CD14-positive monocyte (primary cell): Measurements from ENCODE around the gene DACT2. TPM values are rescaled to one million over a fixed set of nuclear protein-coding genes. Genes with fewer than 3 reads are reported as not detected.
A peak's percentile ranks its signal among the peaks of the same experiment; 100 is the strongest.

ENCODE experiments used
- DNase-seq, 3 donors: peaks; one replicate each; pipeline ENCODE4 v3.0.0-alpha.2; 2011 to 2022
- H2AFZ ChIP-seq: 2 replicates; pipeline ENCODE4 v1.6.0; 2012; ENCODE audit warnings: mild to moderate bottlenecking, low read depth, low read length, inconsistent platforms; ENCODE audit not compliant: insufficient read depth, poor library complexity, severe bottlenecking
- H3K27ac ChIP-seq, 2 donors: 1 replicate in 1 of 2; 2 replicates in 1 of 2; pipeline ENCODE4 v1.5.1; 2012 to 2013; ENCODE audit warnings: low read length in 2 of 2, control low read depth in 1 of 2, inconsistent platforms in 1 of 2, low read depth in 1 of 2, mild to moderate bottlenecking in 1 of 2
- H3K27me3 ChIP-seq, 2 donors: one replicate each; pipeline versions ENCODE4 v1.6.0 to v1.6.1; 2011 to 2013; ENCODE audit warnings: low read length in 2 of 2; ENCODE audit not compliant: control insufficient read depth in 2 of 2, insufficient read depth in 2 of 2
- H3K36me3 ChIP-seq, 2 donors: replicated peaks in 1 of 2; 1 replicate in 1 of 2; 2 replicates in 1 of 2; pipeline versions ENCODE4 v1.5.1 to v1.6.1; 2012 to 2013; ENCODE audit warnings: low read length in 2 of 2, control low read depth in 1 of 2, inconsistent platforms in 1 of 2, mild to moderate bottlenecking in 1 of 2; ENCODE audit not compliant: insufficient read depth in 2 of 2, control insufficient read depth in 1 of 2
- H3K4me1 ChIP-seq, 2 donors: 1 replicate in 1 of 2; 2 replicates in 1 of 2; pipeline versions ENCODE4 v1.5.1 to v1.6.1; 2012 to 2013; ENCODE audit warnings: low read length in 2 of 2, control low read depth in 1 of 2, inconsistent platforms in 1 of 2, mild to moderate bottlenecking in 1 of 2, moderate library complexity in 1 of 2; ENCODE audit not compliant: insufficient read depth in 2 of 2, control insufficient read depth in 1 of 2
- H3K4me2 ChIP-seq: replicated peaks from 2 replicates; pipeline ENCODE3; 2012; ENCODE audit warnings: low read length, moderate library complexity, mild to moderate bottlenecking; ENCODE audit not compliant: poor library complexity, severe bottlenecking; ENCODE audit errors: extremely low read depth
- H3K4me3 ChIP-seq, 3 experiments: fragments of 200-600 bp in 1 of 3; sonication (generic) in 1 of 3; replicated peaks in 1 of 3; 1 replicate in 2 of 3; 2 replicates in 1 of 3; pipeline ENCODE4 v1.5.1; 2011 to 2013; ENCODE audit warnings: low read length in 3 of 3, mild to moderate bottlenecking in 3 of 3, control low read depth in 2 of 3, low read depth in 2 of 3, inconsistent platforms in 1 of 3, moderate library complexity in 1 of 3
- H3K79me2 ChIP-seq: 2 replicates; pipeline ENCODE4 v1.6.0; 2012; ENCODE audit warnings: mild to moderate bottlenecking, control low read depth, inconsistent platforms, low read length, moderate library complexity; ENCODE audit not compliant: insufficient read depth
- H3K9ac ChIP-seq: 2 replicates; pipeline ENCODE4 v1.6.0; 2017; ENCODE audit warnings: low read length, mild to moderate bottlenecking; ENCODE audit not compliant: insufficient read depth, poor library complexity, severe bottlenecking
- H3K9me3 ChIP-seq, 2 donors: replicated peaks in 1 of 2; 1 replicate in 1 of 2; 2 replicates in 1 of 2; pipeline versions ENCODE4 v1.5.1 to v1.6.1; 2012 to 2013; ENCODE audit warnings: low read length in 2 of 2, control low read depth in 1 of 2; ENCODE audit not compliant: control insufficient read depth in 1 of 2, insufficient read depth in 1 of 2
- H4K20me1 ChIP-seq: 2 replicates; pipeline ENCODE4 v1.6.0; 2012; ENCODE audit warnings: mild to moderate bottlenecking, low read length, control low read depth, moderate library complexity; ENCODE audit not compliant: insufficient read depth
- H3K27ac Mint-ChIP-seq, 7 donors: one replicate each; pipeline ENCODE4 v1.8.0; 2020; ENCODE audit warnings: mild to moderate bottlenecking in 7 of 7, mixed read lengths in 7 of 7, moderate library complexity in 6 of 7, inconsistent platforms in 2 of 7
- H3K27me3 Mint-ChIP-seq, 3 donors: one replicate each; pipeline ENCODE4 v1.8.0; 2021 to 2022; ENCODE audit warnings: low read depth in 3 of 3, mild to moderate bottlenecking in 3 of 3, mixed read lengths in 3 of 3, moderate library complexity in 3 of 3, inconsistent platforms in 1 of 3
- H3K36me3 Mint-ChIP-seq, 2 donors: one replicate each; pipeline ENCODE4 v1.8.0; 2020; ENCODE audit warnings: mixed read lengths in 2 of 2, inconsistent platforms in 1 of 2, mild to moderate bottlenecking in 1 of 2
- H3K4me1 Mint-ChIP-seq: one replicate; pipeline ENCODE4 v1.8.0; 2020; ENCODE audit warnings: mild to moderate bottlenecking, mixed read lengths
- H3K4me3 Mint-ChIP-seq, 2 donors: one replicate each; pipeline ENCODE4 v1.8.0; 2020; ENCODE audit warnings: mild to moderate bottlenecking in 2 of 2, mixed read lengths in 2 of 2, moderate library complexity in 1 of 2
- H3K9me3 Mint-ChIP-seq, 7 donors: one replicate each; pipeline ENCODE4 v1.8.0; 2020 to 2022; ENCODE audit warnings: mixed read lengths in 7 of 7, mild to moderate bottlenecking in 6 of 7, moderate library complexity in 6 of 7, inconsistent platforms in 2 of 7
- WGBS: methylation state at CpG from one replicate; pipeline ENCODE4 v1.1.5; 2013; ENCODE audit warnings: missing lambda C conversion rate; ENCODE audit not compliant: insufficient coverage; 5-methylcytosine and 5-hydroxymethylcytosine counted together
- intact Hi-C, 2 donors: fragments of 100-400 bp; cut with micrococcal nuclease; formaldehyde crosslinking; loops; one replicate each; pipeline versions ENCODE4 v1.15.0 to v1.15.1; 2023
- polyA plus RNA-seq, 3 donors: library from polyadenylated mRNA; depleted of rRNA in 1 of 3; unstranded in 2 of 3; stranded (reverse) in 1 of 3; fragments of 300-500 nt in 2 of 3; fragments of >200 nt in 1 of 3; fragmentation: Illumina TruSeq in 2 of 3; gene quantifications; 1 replicate in 2 of 3; 2 replicates in 1 of 3; pipeline ENCODE4 v1.2.3, GENCODE V29; 2012 to 2021
- TF ChIP-seq, protein P1 (sequence below): fragments of 200-600 bp; IDR thresholded peaks from one replicate; pipeline ENCODE4 v1.8.0; 2022; ENCODE audit warnings: antibody characterized with exemption, mild to moderate bottlenecking

Gene DACT2
- polyA plus RNA-seq, 3 donors: not detected

DNA sequence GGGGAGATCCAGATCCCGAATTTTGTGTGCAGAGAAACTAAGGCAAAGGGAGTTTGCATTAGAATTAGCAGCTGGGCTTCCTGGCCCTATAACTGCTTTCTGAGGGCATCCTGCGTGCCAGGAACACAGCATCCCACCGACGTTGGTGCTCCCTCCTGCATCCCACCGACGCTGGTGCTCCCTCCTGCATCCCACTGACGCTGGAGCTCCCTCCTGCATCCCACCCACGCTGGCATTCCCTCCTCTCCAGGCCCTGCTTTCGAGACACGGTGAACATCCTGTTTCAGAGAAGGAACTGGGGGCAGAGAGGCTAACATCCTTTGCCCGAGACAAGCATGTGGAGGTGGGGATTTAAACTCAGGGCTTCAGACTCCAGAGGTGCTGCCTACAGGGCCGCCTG, 44.4 kb downstream of the DACT2 start:
- H3K4me1 Mint-ChIP-seq: no peaks in the 10 kb centered on the region
- no peak overlapping the region for H3K4me3 ChIP-seq
- intact Hi-C loops: no loop called here
- H3K9me3 Mint-ChIP-seq: peaks cover 0 to 9% (median 1%) of the 10 kb centered on the region in 7 donors
- no peak for DNase-seq
- no peak overlapping the region for H3K27ac ChIP-seq
- TF ChIP-seq, protein P1, sequence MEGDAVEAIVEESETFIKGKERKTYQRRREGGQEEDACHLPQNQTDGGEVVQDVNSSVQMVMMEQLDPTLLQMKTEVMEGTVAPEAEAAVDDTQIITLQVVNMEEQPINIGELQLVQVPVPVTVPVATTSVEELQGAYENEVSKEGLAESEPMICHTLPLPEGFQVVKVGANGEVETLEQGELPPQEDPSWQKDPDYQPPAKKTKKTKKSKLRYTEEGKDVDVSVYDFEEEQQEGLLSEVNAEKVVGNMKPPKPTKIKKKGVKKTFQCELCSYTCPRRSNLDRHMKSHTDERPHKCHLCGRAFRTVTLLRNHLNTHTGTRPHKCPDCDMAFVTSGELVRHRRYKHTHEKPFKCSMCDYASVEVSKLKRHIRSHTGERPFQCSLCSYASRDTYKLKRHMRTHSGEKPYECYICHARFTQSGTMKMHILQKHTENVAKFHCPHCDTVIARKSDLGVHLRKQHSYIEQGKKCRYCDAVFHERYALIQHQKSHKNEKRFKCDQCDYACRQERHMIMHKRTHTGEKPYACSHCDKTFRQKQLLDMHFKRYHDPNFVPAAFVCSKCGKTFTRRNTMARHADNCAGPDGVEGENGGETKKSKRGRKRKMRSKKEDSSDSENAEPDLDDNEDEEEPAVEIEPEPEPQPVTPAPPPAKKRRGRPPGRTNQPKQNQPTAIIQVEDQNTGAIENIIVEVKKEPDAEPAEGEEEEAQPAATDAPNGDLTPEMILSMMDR: no peak
- no peaks in the 10 kb centered on the region for H3K36me3 Mint-ChIP-seq
- H3K79me2 ChIP-seq: no peaks in the 10 kb centered on the region
- peak overlapping the region in 2 of 7 donors; percentile 27 to 47 for H3K27ac Mint-ChIP-seq
- H3K4me2 ChIP-seq: no peak overlapping the region
- no peak overlapping the region for H2AFZ ChIP-seq
- H3K4me1 ChIP-seq: no peaks in the 10 kb centered on the region
- H3K9ac ChIP-seq: no peak overlapping the region
- peaks cover 4 to 12% (median 11%) of the 10 kb centered on the region in 3 donors for H3K27me3 Mint-ChIP-seq
- no peaks in the 10 kb centered on the region for H3K9me3 ChIP-seq
- no peaks in the 10 kb centered on the region for H4K20me1 ChIP-seq
- no peak overlapping the region for H3K4me3 Mint-ChIP-seq
- no peaks in the 10 kb centered on the region for H3K36me3 ChIP-seq
- peaks cover 0 to 8% of the 10 kb centered on the region in 2 donors for H3K27me3 ChIP-seq
- WGBS: 63% methylated on average over 8 of the region's 12 CpGs

GRCh38 chr6:168274037-168274952, 45.3 kb downstream of the DACT2 start:
- WGBS: 74% methylated on average over 15 of the region's 22 CpGs
- Mint-ChIP-seq H3K36me3 (no peaks in the 10 kb centered on the region), H3K4me3 (no peak overlapping the region), H3K4me1 (no peaks in the 10 kb centered on the region), H3K27me3 (peaks cover 4 to 12% (median 11%) of the 10 kb centered on the region in 3 donors), H3K9me3 (peaks cover 0 to 5% (median 0%) of the 10 kb centered on the region in 7 donors), H3K27ac (no peak overlapping the region)
- Histone ChIP-seq H3K4me3 (no peak overlapping the region), H3K9ac (no peak overlapping the region), H3K36me3 (no peaks in the 10 kb centered on the region), H3K79me2 (no peaks in the 10 kb centered on the region), H2AFZ (no peak overlapping the region), H3K27me3 (peaks cover 0 to 8% of the 10 kb centered on the region in 2 donors), H3K4me1 (no peaks in the 10 kb centered on the region), H3K4me2 (no peak overlapping the region), H3K9me3 (no peaks in the 10 kb centered on the region), H3K27ac (no peak overlapping the region), H4K20me1 (no peaks in the 10 kb centered on the region)
- intact Hi-C loops: no loop called here
- DNase-seq: no peak
- TF ChIP-seq, protein P1: no peak
